ENCODE results near the gene ATXN1. TPM values are rescaled to one million over a fixed set of nuclear protein-coding genes. Genes with fewer than 3 reads are reported as not detected.

ATXN1 gene
- polyA plus RNA-seq, 1 donor from 2014 or later = 28.2 TPM

- TF ChIP-seq REST (IDR thresholded peaks at IDR 0.05; ENCODE audit: borderline replicate concordance) (no peak), SMC3 (conservative IDR thresholded peaks at IDR 0.05; ENCODE audit: poor library complexity) (no peak), TAF1 (IDR thresholded peaks at IDR 0.05; ENCODE audit: low read depth) (no peak), EZH2 (IDR thresholded peaks at IDR 0.05; ENCODE audit: borderline replicate concordance, insufficient read depth, low read length, poor library complexity, severe bottlenecking) (no peak), POLR2AphosphoS5 (IDR thresholded peaks at IDR 0.05) (no peak), MXI1 (conservative IDR thresholded peaks at IDR 0.05; ENCODE audit: poor library complexity, severe bottlenecking) (no peak), CTCF (IDR thresholded peaks at IDR 0.05; ENCODE audit: poor library complexity, severe bottlenecking) (no peak), EP300 (conservative IDR thresholded peaks at IDR 0.05; ENCODE audit: poor library complexity, severe bottlenecking) (no peak), RAD21 (conservative IDR thresholded peaks at IDR 0.05) (no peak)
- Histone ChIP-seq H2AFZ (ENCODE audit: low read depth, low read length) (no peak overlapping the region), H3K27ac (ENCODE audit: low read length) (no peak overlapping the region)
These were observed 399.4 kb downstream of the ATXN1 start for GRCh38 chr6:16361861-16362260.

GRCh38 chr6:16361121-16361520 is 400.1 kb downstream of the ATXN1 start:
- H3K27ac ChIP-seq (ENCODE audit: low read length) = no peak overlapping the region
- H3K4me2 ChIP-seq (ENCODE audit: low read length) = no peak overlapping the region
- no peaks in the 10 kb centered on the region for H4K20me1 ChIP-seq (ENCODE audit: insufficient read depth)
- H3K9me3 ChIP-seq (ENCODE audit: low read length) = no peaks in the 10 kb centered on the region
- H3F3A ChIP-seq (ENCODE audit: insufficient read depth, low read length, poor library complexity, severe bottlenecking) = no peaks in the 10 kb centered on the region
- no peak for TF ChIP-seq REST (IDR thresholded peaks at IDR 0.05; ENCODE audit: borderline replicate concordance)
- no peak for TF ChIP-seq TAF1 (IDR thresholded peaks at IDR 0.05; ENCODE audit: low read depth)
- no peak for TF ChIP-seq RAD21 (conservative IDR thresholded peaks at IDR 0.05)
- no peak for TF ChIP-seq EP300 (conservative IDR thresholded peaks at IDR 0.05; ENCODE audit: poor library complexity, severe bottlenecking)
- no peak for TF ChIP-seq MXI1 (conservative IDR thresholded peaks at IDR 0.05; ENCODE audit: poor library complexity, severe bottlenecking)
- TF ChIP-seq SMC3 (conservative IDR thresholded peaks at IDR 0.05; ENCODE audit: poor library complexity) = no peak
- TF ChIP-seq POLR2AphosphoS5 (IDR thresholded peaks at IDR 0.05) = no peak
- TF ChIP-seq EZH2 (IDR thresholded peaks at IDR 0.05; ENCODE audit: borderline replicate concordance, insufficient read depth, low read length, poor library complexity, severe bottlenecking) = no peak
- no peak for TF ChIP-seq CTCF (IDR thresholded peaks at IDR 0.05; ENCODE audit: poor library complexity, severe bottlenecking)
- no peak overlapping the region for H3K4me3 ChIP-seq (ENCODE audit: low read length)
- H3K9ac ChIP-seq (ENCODE audit: low read length) = no peak overlapping the region
- H3K9me2 ChIP-seq (ENCODE audit: insufficient read depth, low read length) = no peaks in the 10 kb centered on the region
- no peaks in the 10 kb centered on the region for H3K36me3 ChIP-seq (ENCODE audit: insufficient read depth, low read length)
- H3K27me3 ChIP-seq (ENCODE audit: insufficient read depth, low read depth, low read length) = no peaks in the 10 kb centered on the region
- H3K79me2 ChIP-seq (replicated peaks; ENCODE audit: insufficient read depth, low read length) = no peaks in the 10 kb centered on the region
- no peak overlapping the region for H2AFZ ChIP-seq (ENCODE audit: low read depth, low read length)

More at GRCh38 chr6:16361861-16362260, 399.4 kb downstream of the ATXN1 start:
- Histone ChIP-seq H3K9ac (ENCODE audit: low read length) (no peak overlapping the region), H3K4me3 (ENCODE audit: low read length) (no peak overlapping the region), H3K36me3 (ENCODE audit: insufficient read depth, low read length) (no peaks in the 10 kb centered on the region), H3K9me2 (ENCODE audit: insufficient read depth, low read length) (no peaks in the 10 kb centered on the region), H3K9me3 (ENCODE audit: low read length) (no peaks in the 10 kb centered on the region), H3K79me2 (replicated peaks; ENCODE audit: insufficient read depth, low read length) (no peaks in the 10 kb centered on the region), H3K4me2 (ENCODE audit: low read length) (no peak overlapping the region), H3F3A (ENCODE audit: insufficient read depth, low read length, poor library complexity, severe bottlenecking) (no peaks in the 10 kb centered on the region), H3K27me3 (ENCODE audit: insufficient read depth, low read depth, low read length) (no peaks in the 10 kb centered on the region), H4K20me1 (ENCODE audit: insufficient read depth) (no peaks in the 10 kb centered on the region)

Measured in neural cell (in vitro differentiated cells).